ENCODE results near the gene RANBP17. TPM values are rescaled to one million over a fixed set of nuclear protein-coding genes. Genes with fewer than 3 reads are reported as not detected.
"Not testable (repeated sequence)": the region's sequence is repeated elsewhere in the genome, so short reads cannot be mapped to it uniquely, and the experiment has no call there.

RANBP17 gene
- total and polyA plus RNA-seq, 9 of the 15 experiments (the other 6 are each of a cell fraction or from before 2014, with no cell fraction given): not detected

GRCh38 chr5:170980261-170980660 lies 118.4 kb downstream of the RANBP17 start:
- H3K4me1 ChIP-seq (replicated peaks in 1 of 2; ENCODE audit: control insufficient read depth in 2 of 2, insufficient read depth in 2 of 2, low read length in 2 of 2): not testable (repeated sequence)
- 0% methylated on average over 2 of the region's 2 CpGs for WGBS (ENCODE audit: insufficient coverage, low coverage, missing lambda C conversion rate)

DNA sequence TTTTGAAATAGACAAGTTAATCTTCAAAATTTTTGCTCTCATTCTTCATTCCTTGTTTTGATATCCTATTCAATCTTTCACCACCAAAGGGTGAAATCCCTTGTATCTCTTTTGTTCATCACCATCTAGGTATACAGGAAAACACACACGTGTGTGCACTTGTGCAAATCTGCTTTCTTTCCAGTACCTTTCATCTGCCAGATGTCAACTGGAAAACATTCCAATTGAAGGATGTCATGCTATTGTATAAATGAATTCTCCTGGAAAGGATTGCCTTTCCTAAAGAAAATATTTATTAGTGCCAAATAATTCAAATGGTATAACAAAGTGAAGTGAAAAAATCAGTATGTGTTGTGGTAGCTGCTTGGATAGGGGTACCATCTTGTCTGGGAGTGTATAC lies 123.7 kb downstream of the RANBP17 start:
- Histone ChIP-seq H3K4me1 (replicated peaks in 1 of 2; ENCODE audit: control insufficient read depth in 2 of 2, insufficient read depth in 2 of 2, low read length in 2 of 2) (no peaks in the 10 kb centered on the region), H3K4me2 (ENCODE audit: insufficient read depth, low read length) (no peak overlapping the region), H3K9me3 (replicated peaks; ENCODE audit: control insufficient read depth, insufficient read depth, low read depth, low read length) (no peaks in the 10 kb centered on the region), H3K4me3 (no peak overlapping the region), H3K36me3 (ENCODE audit: control insufficient read depth, insufficient read depth, low read length) (no peaks in the 10 kb centered on the region), H3K79me2 (ENCODE audit: control insufficient read depth, insufficient read depth, low read length) (no peaks in the 10 kb centered on the region), H4K20me1 (replicated peaks; ENCODE audit: control insufficient read depth, insufficient read depth, low read length) (no peaks in the 10 kb centered on the region), H2AFZ (ENCODE audit: low read depth, low read length) (no peak overlapping the region), H3K9me1 (ENCODE audit: control insufficient read depth, insufficient read depth, low read length) (no peaks in the 10 kb centered on the region), H3K27ac (ENCODE audit: extremely low read depth, low read depth, low read length) (no peak overlapping the region), H3K9ac (ENCODE audit: insufficient read depth in 1 of 2, low read depth in 2 of 2, low read length in 2 of 2) (no peak overlapping the region), H3K27me3 (ENCODE audit: control insufficient read depth in 2 of 2, insufficient read depth in 2 of 2, low read length in 2 of 2) (no peaks in the 10 kb centered on the region)
- 0% methylated on average over 1 of the region's 1 CpG for WGBS (ENCODE audit: insufficient coverage, low coverage, missing lambda C conversion rate)
- POLR2A ChIA-PET: no interaction called here
- FAIRE-seq: no peak
- in situ Hi-C loops (cut with MboI) (no loop called here), intact Hi-C loops (cut with micrococcal nuclease) (no loop called here)
- ATAC-seq: no peak
- DNase-seq (ENCODE audit: extremely low read depth in 1 of 4, low spot score in 3 of 4): no peak
- CTCF ChIA-PET (ENCODE audit: low intra/inter-chr PET ratio): no interaction called here
- BruUV-seq (replicated peaks): no TSS peak
- TF ChIP-seq, protein P1, sequence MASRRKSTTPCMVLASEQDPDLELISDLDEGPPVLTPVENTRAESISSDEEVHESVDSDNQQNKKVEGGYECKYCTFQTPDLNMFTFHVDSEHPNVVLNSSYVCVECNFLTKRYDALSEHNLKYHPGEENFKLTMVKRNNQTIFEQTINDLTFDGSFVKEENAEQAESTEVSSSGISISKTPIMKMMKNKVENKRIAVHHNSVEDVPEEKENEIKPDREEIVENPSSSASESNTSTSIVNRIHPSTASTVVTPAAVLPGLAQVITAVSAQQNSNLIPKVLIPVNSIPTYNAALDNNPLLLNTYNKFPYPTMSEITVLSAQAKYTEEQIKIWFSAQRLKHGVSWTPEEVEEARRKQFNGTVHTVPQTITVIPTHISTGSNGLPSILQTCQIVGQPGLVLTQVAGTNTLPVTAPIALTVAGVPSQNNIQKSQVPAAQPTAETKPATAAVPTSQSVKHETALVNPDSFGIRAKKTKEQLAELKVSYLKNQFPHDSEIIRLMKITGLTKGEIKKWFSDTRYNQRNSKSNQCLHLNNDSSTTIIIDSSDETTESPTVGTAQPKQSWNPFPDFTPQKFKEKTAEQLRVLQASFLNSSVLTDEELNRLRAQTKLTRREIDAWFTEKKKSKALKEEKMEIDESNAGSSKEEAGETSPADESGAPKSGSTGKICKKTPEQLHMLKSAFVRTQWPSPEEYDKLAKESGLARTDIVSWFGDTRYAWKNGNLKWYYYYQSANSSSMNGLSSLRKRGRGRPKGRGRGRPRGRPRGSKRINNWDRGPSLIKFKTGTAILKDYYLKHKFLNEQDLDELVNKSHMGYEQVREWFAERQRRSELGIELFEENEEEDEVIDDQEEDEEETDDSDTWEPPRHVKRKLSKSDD (conservative IDR thresholded peaks at IDR 0.05; ENCODE audit: low read length): no peak
- no peak for TF ChIP-seq MED1 (CRISPR knock-in tag; IDR thresholded peaks at IDR 0.05; ENCODE audit: borderline replicate concordance)
- TF ChIP-seq DPF2 (IDR thresholded peaks at IDR 0.05): no peak

More at GRCh38 chr5:170980261-170980660, 118.4 kb downstream of the RANBP17 start:
- H2AFZ ChIP-seq (ENCODE audit: low read depth, low read length); H4K20me1 ChIP-seq (replicated peaks; ENCODE audit: control insufficient read depth, insufficient read depth, low read length); BruUV-seq (replicated peaks); H3K36me3 ChIP-seq (ENCODE audit: control insufficient read depth, insufficient read depth, low read length); CTCF ChIA-PET (ENCODE audit: low intra/inter-chr PET ratio); H3K79me2 ChIP-seq (ENCODE audit: control insufficient read depth, insufficient read depth, low read length); intact Hi-C loops (cut with micrococcal nuclease); H3K9me1 ChIP-seq (ENCODE audit: control insufficient read depth, insufficient read depth, low read length); FAIRE-seq; H3K27me3 ChIP-seq (ENCODE audit: control insufficient read depth in 2 of 2, insufficient read depth in 2 of 2, low read length in 2 of 2); H3K9me3 ChIP-seq (replicated peaks; ENCODE audit: control insufficient read depth, insufficient read depth, low read depth, low read length); H3K9ac ChIP-seq (ENCODE audit: insufficient read depth in 1 of 2, low read depth in 2 of 2, low read length in 2 of 2); ATAC-seq; DNase-seq (ENCODE audit: extremely low read depth in 1 of 4, low spot score in 3 of 4); H3K4me3 ChIP-seq; H3K27ac ChIP-seq (ENCODE audit: extremely low read depth, low read depth, low read length); H3K4me2 ChIP-seq (ENCODE audit: insufficient read depth, low read length); POLR2A ChIA-PET; in situ Hi-C loops (cut with MboI): not testable (repeated sequence)

Data from K562 (cell line).